ENCODE measurements around the gene GNA12.

GRCh38 chr7:2782565-2782964 lies 61.5 kb downstream of the GNA12 start:
- TF ChIP-seq CTCF (IDR thresholded peaks at IDR 0.05; ENCODE audit: insufficient read depth, low read depth, low read length) (no peak), EZH2 (IDR thresholded peaks at IDR 0.05; ENCODE audit: insufficient read depth, low read length) (no peak)
